H9 (cell line): Measurements from ENCODE around the gene BRI3BP. TPM values are rescaled to one million over a fixed set of nuclear protein-coding genes. Genes with fewer than 3 reads are reported as not detected.

Experiments
- DNase-seq: peaks from one replicate; pipeline ENCODE4 v3.0.0-alpha.2; 2017
- H2AFZ ChIP-seq: one replicate; pipeline ENCODE4 v1.6.1; 2013; ENCODE audit warnings: mild to moderate bottlenecking, low read length, control low read depth, moderate library complexity
- H2AK5ac ChIP-seq: 2 replicates; pipeline ENCODE4 v1.6.1; 2013; ENCODE audit warnings: low read length, control low read depth, mixed read lengths; ENCODE audit not compliant: insufficient read length
- H2BK120ac ChIP-seq: one replicate; pipeline ENCODE4 v1.6.1; 2013; ENCODE audit warnings: low read depth, mild to moderate bottlenecking, low read length, control low read depth, inconsistent platforms; ENCODE audit not compliant: poor library complexity, severe bottlenecking
- H2BK12ac ChIP-seq: 2 replicates; pipeline ENCODE4 v1.6.1; 2013; ENCODE audit warnings: low read length, control low read depth, mixed read lengths, low read depth; ENCODE audit not compliant: insufficient read length
- H2BK15ac ChIP-seq: 2 replicates; pipeline ENCODE4 v1.6.1; 2013; ENCODE audit warnings: low read depth, low read length, control low read depth
- H2BK20ac ChIP-seq: one replicate; pipeline ENCODE4 v1.6.1; 2013; ENCODE audit warnings: low read depth, mild to moderate bottlenecking, low read length, control low read depth, inconsistent platforms; ENCODE audit not compliant: poor library complexity, severe bottlenecking
- H2BK5ac ChIP-seq: 2 replicates; pipeline ENCODE4 v1.6.1; 2013; ENCODE audit warnings: low read length, control low read depth, mixed read lengths; ENCODE audit not compliant: insufficient read length
- H3K14ac ChIP-seq: 2 replicates; pipeline ENCODE4 v1.6.1; 2013; ENCODE audit warnings: low read length, control low read depth; ENCODE audit not compliant: insufficient read depth
- H3K18ac ChIP-seq: 2 replicates; pipeline ENCODE4 v1.6.1; 2013; ENCODE audit warnings: low read depth, mild to moderate bottlenecking, mixed read lengths, low read length, control low read depth; ENCODE audit not compliant: insufficient read length
- H3K23ac ChIP-seq: 2 replicates; pipeline ENCODE4 v1.6.1; 2013; ENCODE audit warnings: low read length, control low read depth, mixed read lengths, low read depth; ENCODE audit not compliant: insufficient read length
- H3K23me2 ChIP-seq: 2 replicates; pipeline ENCODE4 v1.6.1; 2013; ENCODE audit warnings: low read depth, mild to moderate bottlenecking, mixed read lengths, low read length, control low read depth; ENCODE audit not compliant: insufficient read length, poor library complexity, severe bottlenecking
- H3K27ac ChIP-seq: 2 replicates; pipeline ENCODE4 v1.5.1; 2013; ENCODE audit warnings: low read length, control low read depth, mixed read lengths, low read depth; ENCODE audit not compliant: insufficient read length
- H3K27me3 ChIP-seq: 2 replicates; pipeline ENCODE4 v1.6.1; 2013; ENCODE audit warnings: low read length, control low read depth, inconsistent platforms; ENCODE audit not compliant: insufficient read depth
- H3K4ac ChIP-seq: 2 replicates; pipeline ENCODE4 v1.6.1; 2013; ENCODE audit warnings: low read depth, mild to moderate bottlenecking, control low read depth, inconsistent platforms, low read length, moderate library complexity
- H3K4me1 ChIP-seq: 2 replicates; pipeline ENCODE4 v1.6.1; 2013; ENCODE audit warnings: low read length, control low read depth, inconsistent platforms; ENCODE audit not compliant: insufficient read depth
- H3K4me2 ChIP-seq: 2 replicates; pipeline ENCODE4 v1.6.1; 2013; ENCODE audit warnings: low read length, control low read depth, mixed read lengths; ENCODE audit not compliant: insufficient read length, insufficient read depth
- H3K56ac ChIP-seq: 2 replicates; pipeline ENCODE4 v1.6.1; 2013; ENCODE audit warnings: low read depth, mild to moderate bottlenecking, mixed read lengths, low read length, control low read depth; ENCODE audit not compliant: insufficient read length
- H3K79me1 ChIP-seq: 2 replicates; pipeline ENCODE4 v1.6.1; 2013; ENCODE audit warnings: low read depth, mild to moderate bottlenecking, moderate library complexity, low read length, control low read depth, inconsistent platforms; ENCODE audit not compliant: insufficient read depth, poor library complexity, severe bottlenecking
- H3K79me2 ChIP-seq: 2 replicates; pipeline ENCODE4 v1.6.1; 2013; ENCODE audit warnings: low read length, control low read depth, inconsistent platforms; ENCODE audit not compliant: insufficient read depth
- H3K9ac ChIP-seq: 2 replicates; pipeline ENCODE4 v1.6.1; 2013; ENCODE audit warnings: low read length, control low read depth, mixed read lengths; ENCODE audit not compliant: insufficient read length; ENCODE audit errors: extremely low read depth
- H3K9me3 ChIP-seq: one replicate; pipeline ENCODE4 v1.6.1; 2013; ENCODE audit warnings: low read depth, low read length, inconsistent platforms; ENCODE audit not compliant: control insufficient read depth
- H3T11ph ChIP-seq: one replicate; pipeline ENCODE4 v1.6.1; 2013; ENCODE audit warnings: mild to moderate bottlenecking, low read length, control low read depth, inconsistent platforms
- H4K20me1 ChIP-seq: one replicate; pipeline ENCODE4 v1.6.1; 2013; ENCODE audit not compliant: control insufficient read depth, insufficient read length, insufficient read depth
- H4K5ac ChIP-seq: 2 replicates; pipeline ENCODE4 v1.6.1; 2013; ENCODE audit warnings: low read depth, mild to moderate bottlenecking, mixed read lengths, low read length, control low read depth; ENCODE audit not compliant: insufficient read length
- H4K8ac ChIP-seq: replicated peaks from 2 replicates; pipeline ENCODE4 v1.6.1; 2013; ENCODE audit warnings: low read length, control low read depth, mixed read lengths, low read depth; ENCODE audit not compliant: insufficient read length
- H4K91ac ChIP-seq: 2 replicates; pipeline ENCODE4 v1.6.1; 2013; ENCODE audit warnings: low read depth, mild to moderate bottlenecking, moderate library complexity, mixed read lengths, low read length, control low read depth; ENCODE audit not compliant: insufficient read length
- H3K27ac Mint-ChIP-seq, 3 experiments: 2 replicates in 2 of 3; 3 replicates in 1 of 3; pipeline ENCODE4 v1.8.0; 2020 to 2021; ENCODE audit warnings: mixed read lengths in 3 of 3, mild to moderate bottlenecking in 1 of 3, moderate library complexity in 1 of 3
- H3K27me3 Mint-ChIP-seq: 2 replicates; pipeline ENCODE4 v1.8.0; 2021; ENCODE audit warnings: low read depth, mild to moderate bottlenecking, moderate library complexity, mixed read lengths
- H3K36me3 Mint-ChIP-seq, 3 experiments: 2 replicates in 2 of 3; 3 replicates in 1 of 3; pipeline ENCODE4 v1.8.0; 2020 to 2021; ENCODE audit warnings: low read depth in 3 of 3, mixed read lengths in 3 of 3; ENCODE audit not compliant: insufficient read depth in 1 of 3
- H3K4me1 Mint-ChIP-seq, 2 experiments: 2 replicates each; pipeline ENCODE4 v1.8.0; 2020; ENCODE audit warnings: mixed read lengths in 2 of 2
- H3K4me3 Mint-ChIP-seq, 2 experiments: 2 replicates in 1 of 2; 3 replicates in 1 of 2; pipeline ENCODE4 v1.8.0; 2020 to 2021; ENCODE audit warnings: mild to moderate bottlenecking in 2 of 2, mixed read lengths in 2 of 2, moderate library complexity in 1 of 2
- H3K9me3 Mint-ChIP-seq, 2 experiments: 2 replicates in 1 of 2; 3 replicates in 1 of 2; pipeline ENCODE4 v1.8.0; 2020; ENCODE audit warnings: mild to moderate bottlenecking in 2 of 2, mixed read lengths in 2 of 2, moderate library complexity in 1 of 2
- CTCF ChIP-seq: fragments of 200-600 bp; sonication (generic); conservative IDR thresholded peaks from 3 replicates; pipeline ENCODE4 v1.8.0; 2021; ENCODE audit warnings: antibody characterized with exemption, mild to moderate bottlenecking
- WGBS: extraction: QIAGEN DNeasy Blood & Tissue Kit; methylation state at CpG from one replicate; pipeline ENCODE4 v1.1.7; 2013; ENCODE audit warnings: missing lambda C conversion rate, low lambda C conversion rate, mixed read lengths; ENCODE audit not compliant: insufficient read length; ENCODE audit errors: extremely low coverage; 5-methylcytosine and 5-hydroxymethylcytosine counted together
- total RNA-seq: library from RNA; stranded (reverse); gene quantifications from 2 replicates; pipeline ENCODE4 v1.2.1, GENCODE V29; 2021

The BRI3BP gene
- total RNA-seq, 1 experiment from 2014 or later = 10.5 TPM

DNA sequence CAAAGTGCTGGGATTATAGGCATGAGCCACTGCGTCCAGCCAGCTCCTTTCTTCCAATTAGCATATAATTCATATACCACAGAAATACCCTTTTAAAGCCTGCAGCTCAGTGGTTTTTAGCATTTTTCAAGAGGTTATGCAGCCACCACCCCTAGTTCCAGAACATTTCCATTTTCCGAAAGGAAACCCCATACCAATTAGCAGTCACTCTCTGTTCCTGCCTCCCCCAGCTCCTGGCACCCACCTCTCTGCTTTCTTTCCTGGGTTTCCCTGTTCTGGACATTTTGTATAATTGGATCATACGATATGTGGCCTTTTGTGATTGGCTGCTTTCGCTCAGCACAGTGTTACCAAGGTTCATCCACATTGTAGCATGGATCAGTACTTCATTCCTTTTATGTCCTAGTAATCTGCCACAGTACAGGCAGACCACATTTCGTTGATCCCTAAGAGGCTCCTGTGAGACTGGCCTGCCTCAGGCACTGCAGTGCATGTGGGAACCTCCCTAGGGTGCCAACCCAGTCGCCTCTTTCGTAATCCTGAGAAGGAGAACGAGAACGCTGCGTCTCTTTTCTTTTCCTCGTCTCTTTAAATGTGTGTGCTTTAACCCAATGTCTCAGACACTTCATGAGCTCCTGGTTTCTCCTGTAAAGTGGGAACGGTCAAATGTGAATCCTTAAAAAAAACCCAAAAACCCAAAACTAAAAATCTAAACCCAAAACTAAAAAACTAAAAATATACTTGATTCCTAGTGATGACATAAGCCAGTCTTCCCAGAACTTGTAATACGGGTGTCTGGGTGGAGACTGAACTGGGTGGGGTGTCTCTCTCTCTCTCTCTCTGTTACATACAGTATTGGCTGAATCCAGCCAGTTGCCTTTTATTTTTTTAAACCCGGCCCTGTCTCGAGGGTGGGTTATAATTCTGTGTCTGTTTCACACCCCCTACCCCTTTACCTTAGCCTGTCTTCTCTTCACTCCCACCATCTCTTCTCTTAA lies 86.5 kb downstream of the BRI3BP start:
- Histone ChIP-seq H2AFZ (no peak overlapping the region), H2AK5ac (no peak overlapping the region), H4K91ac (no peak overlapping the region), H3K9ac (no peak overlapping the region), H4K8ac (no peak overlapping the region), H3K9me3 (no peaks in the 10 kb centered on the region), H3T11ph (no peak overlapping the region), H3K27me3 (no peaks in the 10 kb centered on the region), H4K20me1 (no peaks in the 10 kb centered on the region), H3K23me2 (no peaks in the 10 kb centered on the region), H3K4me2 (no peak overlapping the region), H2BK5ac (no peak overlapping the region), H3K79me1 (no peaks in the 10 kb centered on the region), H2BK20ac (no peak overlapping the region), H3K27ac (no peak overlapping the region), H3K14ac (no peak overlapping the region), H3K23ac (no peak overlapping the region), H3K18ac (no peak overlapping the region), H2BK15ac (no peak overlapping the region), H3K4ac (no peak overlapping the region), H3K56ac (no peak overlapping the region), H4K5ac (no peak overlapping the region), H3K4me1 (no peaks in the 10 kb centered on the region), H2BK120ac (no peak overlapping the region), H3K79me2 (no peaks in the 10 kb centered on the region), H2BK12ac (no peak overlapping the region)
- Mint-ChIP-seq H3K27ac (peak overlapping the region in 1 of 3 experiments; percentile 49; a peak in 1 of 7 replicates), H3K4me3 (no peak overlapping the region), H3K27me3 (no peaks in the 10 kb centered on the region), H3K9me3 (no peaks in the 10 kb centered on the region), H3K4me1 (no peaks in the 10 kb centered on the region), H3K36me3 (peaks cover 46 to 67% (median 62%) of the 10 kb centered on the region in 3 experiments; a peak in 6 of 7 replicates)
- DNase-seq = no peak
- no peak for TF ChIP-seq CTCF
- no CpG with 5 or more reads among the region's 15 CpGs for WGBS

Other genes with a start within 250 kb of the BRI3BP start
- gene SCARB1, start 129.8 kb upstream of the BRI3BP start, total RNA-seq = 31.3 and 31.7 TPM in 2 replicates
- gene UBC, start 79.0 kb upstream of the BRI3BP start, total RNA-seq = 523 and 533 TPM in 2 replicates
- gene DHX37, start 4.5 kb upstream of the BRI3BP start, total RNA-seq = 56.7 and 59.0 TPM in 2 replicates
- gene AACS, start 71.8 kb downstream of the BRI3BP start, total RNA-seq = 32.7 and 35.0 TPM in 2 replicates
- 4.7 and 5.5 TPM in 2 replicates for gene TMEM132B, start 192.7 kb downstream of the BRI3BP start, total RNA-seq